D721Med (cell line): ENCODE data around the gene SIAH2.

Experiments
- DNase-seq: peaks from one replicate; pipeline ENCODE4 v3.0.0; 2011; ENCODE audit warnings: low spot score; ENCODE audit not compliant: insufficient read length
- FAIRE-seq: peaks from 2 replicates; lab custom pipeline; 2011; peaks lifted over from hg19 to GRCh38; lab: Jason Lieb, UNC
- CTCF ChIP-seq: IDR thresholded peaks from 2 replicates; pipeline ENCODE4 v1.5.1; 2012; ENCODE audit warnings: mild to moderate bottlenecking, control low read depth; ENCODE audit not compliant: insufficient read depth; ENCODE audit errors: missing control alignments

Gene SIAH2

DNA sequence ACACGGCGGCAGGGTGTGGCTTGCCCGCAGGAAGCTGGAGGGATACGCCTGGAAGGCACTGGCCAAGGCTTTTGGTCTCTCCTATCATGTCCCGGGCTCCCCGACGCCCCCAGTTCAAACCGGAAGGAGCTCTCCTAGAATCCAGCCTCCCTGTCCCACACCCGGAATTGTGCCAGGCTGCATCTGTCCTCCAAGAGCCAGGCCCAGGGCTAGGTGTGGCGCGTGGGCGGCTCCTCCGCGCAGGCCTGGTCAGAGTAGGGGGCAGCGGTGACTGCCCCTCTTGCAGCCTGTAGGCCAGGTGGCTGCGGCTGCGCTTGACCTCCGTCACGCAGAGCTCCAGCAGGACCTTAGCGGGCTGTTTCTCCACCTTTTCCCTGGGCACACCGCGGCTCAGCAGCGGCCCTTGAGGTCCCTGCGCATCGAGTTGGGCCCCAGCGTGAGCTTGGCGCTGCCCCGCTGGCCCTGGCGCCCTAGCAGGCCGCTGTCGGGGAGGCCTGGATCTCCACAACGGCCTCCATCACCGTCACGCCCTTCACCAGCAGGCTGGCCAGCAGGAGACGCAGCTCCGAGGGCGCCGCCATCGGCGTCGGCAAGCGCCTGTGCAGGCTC lies 15.9 kb upstream of the SIAH2 start:
- no peak for FAIRE-seq
- no peak for TF ChIP-seq CTCF
- DNase-seq = no peak

DNA sequence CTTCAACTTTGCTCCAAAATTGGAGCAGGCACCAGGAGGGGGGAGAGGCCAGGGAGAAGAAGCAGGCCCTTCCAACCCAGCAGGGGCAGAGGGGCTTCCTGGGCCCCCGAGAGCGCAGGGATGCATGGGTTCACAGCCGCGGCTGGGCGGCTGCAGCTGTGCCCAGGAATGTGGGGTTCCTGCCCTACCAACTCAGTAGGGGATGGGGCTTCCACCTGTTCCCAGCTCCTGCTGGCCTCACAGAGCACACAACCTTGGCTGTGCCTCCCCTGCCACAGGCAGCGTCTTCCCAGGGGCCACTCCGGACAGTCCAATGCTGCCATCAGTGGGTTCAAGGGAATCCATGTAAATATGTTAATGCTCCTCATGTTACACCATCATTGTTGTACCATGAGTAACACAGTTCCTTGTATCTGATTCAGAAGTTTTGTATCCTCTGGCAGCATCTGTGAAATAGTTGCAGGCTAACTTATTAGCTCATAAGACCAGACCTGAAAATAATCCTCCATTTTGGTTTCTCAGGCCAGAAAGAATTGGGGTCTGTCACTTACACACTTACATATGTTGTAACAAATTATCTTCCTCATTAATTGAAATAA lies 12.1 kb upstream of the SIAH2 start:
- no peak for TF ChIP-seq CTCF
- FAIRE-seq = no peak
- no peak for DNase-seq

DNA sequence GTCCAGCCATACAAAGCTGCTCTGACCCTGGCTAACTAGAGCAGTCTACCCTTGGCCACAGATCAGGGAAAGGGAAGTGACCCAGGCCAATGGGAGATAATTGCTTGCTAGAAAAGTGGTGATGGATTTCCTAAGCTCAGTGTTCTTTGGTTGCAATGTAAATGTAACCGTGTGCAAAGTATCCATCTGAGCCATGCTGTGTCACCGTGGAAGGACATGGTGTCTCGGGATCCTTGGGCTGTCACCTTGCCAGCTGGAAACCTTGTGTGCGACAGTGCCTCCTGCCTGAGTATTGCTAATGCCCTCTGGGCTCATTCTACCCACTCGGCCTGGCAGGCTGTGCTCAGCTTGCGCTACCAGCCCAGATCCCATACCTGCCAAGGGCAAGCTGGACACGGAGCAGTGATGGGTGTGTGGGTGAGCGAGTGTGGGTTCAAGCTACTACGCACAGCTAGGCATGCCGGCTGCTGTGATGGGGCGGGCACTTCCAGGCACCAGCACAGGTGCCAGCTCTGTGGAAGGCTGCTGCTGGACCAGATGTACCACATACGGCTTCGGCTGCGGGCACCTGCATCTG lies 10.7 kb upstream of the SIAH2 start:
- FAIRE-seq = no peak
- no peak for TF ChIP-seq CTCF
- DNase-seq = no peak

DNA sequence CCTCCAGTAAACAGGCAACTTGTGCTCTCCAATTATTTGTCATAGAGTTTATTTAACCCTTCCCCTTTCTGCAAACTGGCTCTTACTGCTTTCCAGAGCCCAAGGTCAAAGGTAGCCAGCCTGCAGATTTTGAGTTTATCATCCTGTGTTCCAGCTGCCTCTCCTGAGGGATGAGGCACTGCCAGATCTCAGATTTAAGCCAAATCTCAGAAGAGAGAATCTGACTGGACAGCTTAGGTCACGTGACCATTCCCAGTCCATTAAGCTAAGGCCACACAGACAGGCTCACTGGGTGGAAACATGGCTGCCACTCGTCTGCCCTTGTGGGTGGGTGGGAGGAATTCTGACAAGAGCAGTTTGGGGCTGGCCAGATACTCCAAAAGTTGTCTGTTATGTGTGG lies 8.6 kb upstream of the SIAH2 start:
- FAIRE-seq (no peak), DNase-seq (no peak)
- no peak for TF ChIP-seq CTCF

- DNase-seq = no peak
- no peak for TF ChIP-seq CTCF
- no peak for FAIRE-seq
These were observed 7.7 kb upstream of the SIAH2 start for GRCh38 chr3:150770681-150771080.

GRCh38 chr3:150766742-150767141 lies 3.8 kb upstream of the SIAH2 start:
- no peak for FAIRE-seq
- TF ChIP-seq CTCF = no peak
- DNase-seq = no peak

DNA sequence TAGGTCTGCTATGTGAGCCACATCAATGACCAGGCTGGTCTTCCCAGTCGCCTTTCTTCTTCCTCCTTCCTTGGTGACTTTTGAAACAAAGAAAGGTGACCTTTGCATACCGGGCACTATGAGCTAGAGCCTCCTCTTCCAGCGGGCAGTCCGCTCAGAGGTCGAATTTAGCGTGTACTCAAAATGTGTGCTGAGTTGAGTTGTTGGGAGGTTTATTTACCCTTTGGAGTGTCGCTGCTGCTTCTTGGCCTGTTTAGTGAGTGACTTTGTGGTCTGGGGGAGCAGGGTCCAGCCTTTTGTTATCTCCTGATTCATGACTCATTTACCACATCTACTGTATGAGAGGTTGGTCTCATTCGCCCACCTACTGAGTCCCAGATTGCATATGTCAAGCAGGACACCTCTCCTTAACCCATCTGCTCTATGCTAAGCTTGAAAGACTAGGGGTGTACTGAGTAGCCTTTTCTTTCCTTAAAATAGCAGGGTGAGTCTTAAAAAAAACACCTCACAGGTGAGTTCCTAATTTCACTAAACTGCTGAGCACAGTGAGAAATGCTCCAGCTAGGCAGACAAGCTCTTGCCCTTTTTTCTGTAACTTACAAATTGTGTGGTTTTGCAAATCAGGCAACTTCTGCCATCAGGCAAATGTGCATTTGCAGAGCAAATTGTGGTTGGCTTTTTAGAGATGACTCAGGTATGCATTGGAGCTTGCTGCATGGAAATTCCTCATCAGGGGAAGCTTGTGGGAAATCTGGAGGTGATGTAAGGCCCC lies 3.2 kb upstream of the SIAH2 start:
- DNase-seq (no peak), FAIRE-seq (no peak)
- TF ChIP-seq CTCF = no peak
